ENCODE measurements around the gene LRFN2. TPM values are rescaled to one million over a fixed set of nuclear protein-coding genes. Genes with fewer than 3 reads are reported as not detected.

The LRFN2 gene
- total and polyA plus RNA-seq, 4 donors: under 0.01 to 0.01 TPM; not detected in 2

DNA sequence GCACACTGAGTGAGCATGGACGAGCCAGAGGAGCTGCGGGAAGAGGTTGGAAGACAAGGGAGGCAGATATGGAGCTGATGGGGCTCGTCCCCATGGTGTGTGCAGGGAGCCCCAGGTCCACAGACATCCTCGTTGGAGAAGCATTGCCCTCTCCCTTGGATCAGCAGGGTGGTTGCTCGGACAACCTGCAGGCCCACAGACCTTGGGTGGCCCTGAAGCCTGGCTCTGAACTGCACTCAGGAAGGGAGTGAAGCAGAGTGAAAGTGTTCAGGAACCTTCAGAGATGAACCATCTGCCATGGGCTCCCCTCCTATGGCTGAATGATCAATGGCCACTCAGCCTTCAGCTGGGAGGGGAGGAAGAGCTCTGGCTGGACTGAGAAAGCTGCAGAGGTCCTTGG is 43.3 kb upstream of the LRFN2 start:
- no peak overlapping the region for H3K27ac ChIP-seq (ENCODE audit: low read depth in 1 of 2, low read length in 2 of 2)
- H3K4me3 ChIP-seq (ENCODE audit: low read depth in 1 of 3, low read length in 3 of 3): no peak overlapping the region
- peaks cover 0 to 3% (median under 1%) of the 10 kb centered on the region in 4 donors for H3K9me3 ChIP-seq (ENCODE audit: control insufficient read depth in 4 of 4, low read length in 3 of 4)
- no peak overlapping the region for H3K9ac ChIP-seq (ENCODE audit: low read depth in 1 of 2, low read length in 2 of 2)
- no peaks in the 10 kb centered on the region for H3K36me3 ChIP-seq (ENCODE audit: control insufficient read depth in 4 of 4, insufficient read depth in 3 of 4, low read depth in 1 of 4, low read length in 3 of 4)
- 65% methylated on average over 5 of the region's 5 CpGs for WGBS
- no peaks in the 10 kb centered on the region for H3K4me1 ChIP-seq (ENCODE audit: control insufficient read depth in 4 of 4, insufficient read depth in 4 of 4, low read length in 3 of 4)
- no peak for DNase-seq (ENCODE audit: low spot score)
- TF ChIP-seq NR2F2 (IDR thresholded peaks at IDR 0.05) (no peak), HNF4G (IDR thresholded peaks at IDR 0.05) (no peak), JUND (IDR thresholded peaks at IDR 0.05) (no peak), RAD21 (IDR thresholded peaks at IDR 0.05) (no peak), HNF4A (conservative IDR thresholded peaks at IDR 0.05) (no peak), ATF3 (IDR thresholded peaks at IDR 0.05) (no peak), SP1 (IDR thresholded peaks at IDR 0.05) (no peak), GABPA (IDR thresholded peaks at IDR 0.05 in 1 of 2, conservative IDR thresholded peaks at IDR 0.05 in 1 of 2) (no peak)
- TF ChIP-seq, protein P1, sequence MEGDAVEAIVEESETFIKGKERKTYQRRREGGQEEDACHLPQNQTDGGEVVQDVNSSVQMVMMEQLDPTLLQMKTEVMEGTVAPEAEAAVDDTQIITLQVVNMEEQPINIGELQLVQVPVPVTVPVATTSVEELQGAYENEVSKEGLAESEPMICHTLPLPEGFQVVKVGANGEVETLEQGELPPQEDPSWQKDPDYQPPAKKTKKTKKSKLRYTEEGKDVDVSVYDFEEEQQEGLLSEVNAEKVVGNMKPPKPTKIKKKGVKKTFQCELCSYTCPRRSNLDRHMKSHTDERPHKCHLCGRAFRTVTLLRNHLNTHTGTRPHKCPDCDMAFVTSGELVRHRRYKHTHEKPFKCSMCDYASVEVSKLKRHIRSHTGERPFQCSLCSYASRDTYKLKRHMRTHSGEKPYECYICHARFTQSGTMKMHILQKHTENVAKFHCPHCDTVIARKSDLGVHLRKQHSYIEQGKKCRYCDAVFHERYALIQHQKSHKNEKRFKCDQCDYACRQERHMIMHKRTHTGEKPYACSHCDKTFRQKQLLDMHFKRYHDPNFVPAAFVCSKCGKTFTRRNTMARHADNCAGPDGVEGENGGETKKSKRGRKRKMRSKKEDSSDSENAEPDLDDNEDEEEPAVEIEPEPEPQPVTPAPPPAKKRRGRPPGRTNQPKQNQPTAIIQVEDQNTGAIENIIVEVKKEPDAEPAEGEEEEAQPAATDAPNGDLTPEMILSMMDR (IDR thresholded peaks at IDR 0.05; ENCODE audit: low read depth, low read length, missing input control): no peak
- TF ChIP-seq, protein P2, sequence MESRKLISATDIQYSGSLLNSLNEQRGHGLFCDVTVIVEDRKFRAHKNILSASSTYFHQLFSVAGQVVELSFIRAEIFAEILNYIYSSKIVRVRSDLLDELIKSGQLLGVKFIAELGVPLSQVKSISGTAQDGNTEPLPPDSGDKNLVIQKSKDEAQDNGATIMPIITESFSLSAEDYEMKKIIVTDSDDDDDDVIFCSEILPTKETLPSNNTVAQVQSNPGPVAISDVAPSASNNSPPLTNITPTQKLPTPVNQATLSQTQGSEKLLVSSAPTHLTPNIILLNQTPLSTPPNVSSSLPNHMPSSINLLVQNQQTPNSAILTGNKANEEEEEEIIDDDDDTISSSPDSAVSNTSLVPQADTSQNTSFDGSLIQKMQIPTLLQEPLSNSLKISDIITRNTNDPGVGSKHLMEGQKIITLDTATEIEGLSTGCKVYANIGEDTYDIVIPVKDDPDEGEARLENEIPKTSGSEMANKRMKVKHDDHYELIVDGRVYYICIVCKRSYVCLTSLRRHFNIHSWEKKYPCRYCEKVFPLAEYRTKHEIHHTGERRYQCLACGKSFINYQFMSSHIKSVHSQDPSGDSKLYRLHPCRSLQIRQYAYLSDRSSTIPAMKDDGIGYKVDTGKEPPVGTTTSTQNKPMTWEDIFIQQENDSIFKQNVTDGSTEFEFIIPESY (IDR thresholded peaks at IDR 0.05): no peak
- TF ChIP-seq, protein P3, sequence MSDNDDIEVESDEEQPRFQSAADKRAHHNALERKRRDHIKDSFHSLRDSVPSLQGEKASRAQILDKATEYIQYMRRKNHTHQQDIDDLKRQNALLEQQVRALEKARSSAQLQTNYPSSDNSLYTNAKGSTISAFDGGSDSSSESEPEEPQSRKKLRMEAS (IDR thresholded peaks at IDR 0.05): no peak
- no peaks in the 10 kb centered on the region for H3K27me3 ChIP-seq (ENCODE audit: control insufficient read depth in 4 of 4, insufficient read depth in 4 of 4, low read length in 3 of 4)

- H3K4me3 ChIP-seq (ENCODE audit: low read depth in 1 of 3, low read length in 3 of 3): no peak overlapping the region
- TF ChIP-seq GABPA (IDR thresholded peaks at IDR 0.05 in 1 of 2, conservative IDR thresholded peaks at IDR 0.05 in 1 of 2) (no peak), RAD21 (IDR thresholded peaks at IDR 0.05) (no peak), YY1 (IDR thresholded peaks at IDR 0.05) (no peak), HNF4G (IDR thresholded peaks at IDR 0.05) (no peak)
- H3K27me3 ChIP-seq (ENCODE audit: control insufficient read depth in 4 of 4, insufficient read depth in 4 of 4, low read length in 3 of 4): no peaks in the 10 kb centered on the region
- H3K9me3 ChIP-seq (ENCODE audit: control insufficient read depth in 4 of 4, low read length in 3 of 4): peaks cover 0 to 3% (median under 1%) of the 10 kb centered on the region in 4 donors
- no peaks in the 10 kb centered on the region for H3K36me3 ChIP-seq (ENCODE audit: control insufficient read depth in 4 of 4, insufficient read depth in 3 of 4, low read depth in 1 of 4, low read length in 3 of 4)
- no peaks in the 10 kb centered on the region for H3K4me1 ChIP-seq (ENCODE audit: control insufficient read depth in 4 of 4, insufficient read depth in 4 of 4, low read length in 3 of 4)
- 69% methylated on average over 6 of the region's 6 CpGs for WGBS
- no peak overlapping the region for H3K9ac ChIP-seq (ENCODE audit: low read depth in 1 of 2, low read length in 2 of 2)
- no peak for DNase-seq (ENCODE audit: low spot score)
- H3K27ac ChIP-seq (ENCODE audit: low read depth in 1 of 2, low read length in 2 of 2): no peak overlapping the region
Observed at GRCh38 chr6:40630051-40630450, 42.9 kb upstream of the LRFN2 start.

DNA sequence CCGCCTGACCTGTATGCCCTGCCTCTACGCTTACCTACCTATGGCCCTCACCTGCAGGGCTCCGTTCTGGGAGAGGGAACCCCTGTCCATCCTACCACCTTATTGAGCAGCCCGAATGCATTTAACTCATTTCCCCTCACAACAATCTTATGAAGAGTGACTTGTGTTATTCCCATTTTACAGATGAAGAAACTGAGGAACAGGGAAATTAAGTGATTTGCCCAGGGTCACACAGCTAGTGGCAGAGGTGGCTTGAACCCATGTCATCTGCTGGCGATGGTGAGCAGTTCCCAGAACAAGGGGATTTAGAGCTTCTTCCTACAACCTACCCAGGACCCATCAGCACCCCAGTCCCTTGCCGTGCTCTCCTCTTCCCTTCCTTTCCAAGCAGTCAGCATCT is 42.3 kb upstream of the LRFN2 start:
- H3K9ac ChIP-seq (ENCODE audit: low read depth in 1 of 2, low read length in 2 of 2): no peak overlapping the region
- H3K9me3 ChIP-seq (ENCODE audit: control insufficient read depth in 4 of 4, low read length in 3 of 4): peaks cover 0 to 3% (median under 1%) of the 10 kb centered on the region in 4 donors
- H3K27me3 ChIP-seq (ENCODE audit: control insufficient read depth in 4 of 4, insufficient read depth in 4 of 4, low read length in 3 of 4): no peaks in the 10 kb centered on the region
- H3K4me1 ChIP-seq (ENCODE audit: control insufficient read depth in 4 of 4, insufficient read depth in 4 of 4, low read length in 3 of 4): no peaks in the 10 kb centered on the region
- DNase-seq (ENCODE audit: low spot score): no peak
- 81% methylated on average over 6 of the region's 6 CpGs for whole genome bisulfite sequencing
- no peak overlapping the region for H3K4me3 ChIP-seq (ENCODE audit: low read depth in 1 of 3, low read length in 3 of 3)
- H3K27ac ChIP-seq (ENCODE audit: low read depth in 1 of 2, low read length in 2 of 2): no peak overlapping the region
- TF ChIP-seq SP1 (IDR thresholded peaks at IDR 0.05) (no peak), YY1 (IDR thresholded peaks at IDR 0.05) (no peak), EGR1 (IDR thresholded peaks at IDR 0.05; ENCODE audit: low read depth in 2 of 2) (no peak), NR2F2 (IDR thresholded peaks at IDR 0.05) (no peak), GABPA (IDR thresholded peaks at IDR 0.05 in 1 of 2, conservative IDR thresholded peaks at IDR 0.05 in 1 of 2) (no peak), JUND (IDR thresholded peaks at IDR 0.05) (no peak), REST (IDR thresholded peaks at IDR 0.05) (no peak), RXRA (IDR thresholded peaks at IDR 0.05) (no peak), RAD21 (IDR thresholded peaks at IDR 0.05) (no peak), FOXA1 (IDR thresholded peaks at IDR 0.05) (no peak)
- TF ChIP-seq, protein P3 (IDR thresholded peaks at IDR 0.05): no peak
- TF ChIP-seq, protein P1 (IDR thresholded peaks at IDR 0.05; ENCODE audit: low read depth, low read length, missing input control): no peak
- no peaks in the 10 kb centered on the region for H3K36me3 ChIP-seq (ENCODE audit: control insufficient read depth in 4 of 4, insufficient read depth in 3 of 4, low read depth in 1 of 4, low read length in 3 of 4)
